OCI-LY3 (cell line): ENCODE results near the gene FGD4.

ENCODE experiments used
- EZH2phosphoT487 ChIP-seq: fragments of 200-600 bp; shearing (Covaris generic); IDR thresholded peaks from 2 replicates; pipeline ENCODE4 v1.6.1; 2018; ENCODE audit warnings: antibody characterized with exemption, mixed run types, low read depth
- TF ChIP-seq, protein P1 (sequence below): fragments of 200-600, 300-600 bp; sonication (generic); IDR thresholded peaks from 2 replicates; pipeline ENCODE4 v1.5.1; 2014; ENCODE audit warnings: antibody characterized with exemption, low read length, low read depth

DNA sequence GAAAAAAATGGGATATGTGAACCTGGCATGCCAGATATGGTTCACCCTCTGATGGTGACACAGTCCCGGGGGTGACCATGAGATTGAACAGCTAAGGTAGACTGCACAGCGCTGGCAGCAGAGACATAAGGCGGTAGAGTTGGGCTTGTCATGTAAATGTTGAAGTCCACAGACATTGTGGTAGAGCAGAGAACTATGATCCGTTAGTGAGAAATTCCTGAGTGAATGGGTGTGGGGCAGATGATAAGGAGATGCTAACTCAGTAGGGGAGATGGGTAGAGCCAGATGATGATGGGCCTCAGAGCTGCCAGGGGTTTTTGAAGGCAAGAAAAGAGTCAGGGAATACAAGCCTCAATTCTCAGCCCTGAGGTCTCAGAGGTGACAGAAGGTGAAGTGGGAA is 228.6 kb downstream of the FGD4 start:
- TF ChIP-seq, protein P1, sequence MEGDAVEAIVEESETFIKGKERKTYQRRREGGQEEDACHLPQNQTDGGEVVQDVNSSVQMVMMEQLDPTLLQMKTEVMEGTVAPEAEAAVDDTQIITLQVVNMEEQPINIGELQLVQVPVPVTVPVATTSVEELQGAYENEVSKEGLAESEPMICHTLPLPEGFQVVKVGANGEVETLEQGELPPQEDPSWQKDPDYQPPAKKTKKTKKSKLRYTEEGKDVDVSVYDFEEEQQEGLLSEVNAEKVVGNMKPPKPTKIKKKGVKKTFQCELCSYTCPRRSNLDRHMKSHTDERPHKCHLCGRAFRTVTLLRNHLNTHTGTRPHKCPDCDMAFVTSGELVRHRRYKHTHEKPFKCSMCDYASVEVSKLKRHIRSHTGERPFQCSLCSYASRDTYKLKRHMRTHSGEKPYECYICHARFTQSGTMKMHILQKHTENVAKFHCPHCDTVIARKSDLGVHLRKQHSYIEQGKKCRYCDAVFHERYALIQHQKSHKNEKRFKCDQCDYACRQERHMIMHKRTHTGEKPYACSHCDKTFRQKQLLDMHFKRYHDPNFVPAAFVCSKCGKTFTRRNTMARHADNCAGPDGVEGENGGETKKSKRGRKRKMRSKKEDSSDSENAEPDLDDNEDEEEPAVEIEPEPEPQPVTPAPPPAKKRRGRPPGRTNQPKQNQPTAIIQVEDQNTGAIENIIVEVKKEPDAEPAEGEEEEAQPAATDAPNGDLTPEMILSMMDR = no peak
- TF ChIP-seq EZH2phosphoT487 = no peak
